OCI-M2 (cell line): ENCODE measurements around the gene DCLK1.

Source experiments
- DNase-seq: peaks from one replicate; lab custom pipeline; 2025; ENCODE audit not compliant: unreplicated experiment; lab: John Stamatoyannopoulos, UW

DCLK1 gene

GRCh38 chr13:35765941-35766340 lies 365.2 kb downstream of the DCLK1 start:
- DNase-seq: no peak

- no peak for DNase-seq
Observed at GRCh38 chr13:35765366-35765765, 365.8 kb downstream of the DCLK1 start.

- no peak for DNase-seq
Observed at GRCh38 chr13:35764326-35765015, 366.7 kb downstream of the DCLK1 start.

GRCh38 chr13:35763782-35764123 lies 367.4 kb downstream of the DCLK1 start:
- no peak for DNase-seq

GRCh38 chr13:35763060-35763781 lies 368.0 kb downstream of the DCLK1 start:
- DNase-seq: no peak

GRCh38 chr13:35761440-35762252 lies 369.5 kb downstream of the DCLK1 start:
- no peak for DNase-seq

- DNase-seq: no peak
Observed at GRCh38 chr13:35760735-35761281, 370.4 kb downstream of the DCLK1 start.

- DNase-seq: no peak
Observed at GRCh38 chr13:35747594-35747993, 383.6 kb downstream of the DCLK1 start.

GRCh38 chr13:35744566-35745178 lies 386.5 kb downstream of the DCLK1 start:
- DNase-seq: no peak

GRCh38 chr13:35744144-35744543 lies 387.0 kb downstream of the DCLK1 start:
- DNase-seq: no peak

- DNase-seq: no peak
Observed at GRCh38 chr13:35743165-35743564, 388.0 kb downstream of the DCLK1 start.

- no peak for DNase-seq
Observed at GRCh38 chr13:35741657-35742056, 389.5 kb downstream of the DCLK1 start.

GRCh38 chr13:35736876-35737275 lies 394.3 kb downstream of the DCLK1 start:
- DNase-seq: no peak

GRCh38 chr13:35733827-35734226 lies 397.4 kb downstream of the DCLK1 start:
- no peak for DNase-seq

GRCh38 chr13:35732565-35732964 lies 398.6 kb downstream of the DCLK1 start:
- no peak for DNase-seq

- DNase-seq: no peak
Observed at GRCh38 chr13:35731471-35731870, 399.7 kb downstream of the DCLK1 start.

- DNase-seq: no peak
Observed at GRCh38 chr13:35729926-35730627, 401.1 kb downstream of the DCLK1 start.

GRCh38 chr13:35727881-35728280 lies 403.3 kb downstream of the DCLK1 start:
- DNase-seq: no peak

GRCh38 chr13:35724446-35724845 lies 406.7 kb downstream of the DCLK1 start:
- no peak for DNase-seq

GRCh38 chr13:35723821-35724220 lies 407.4 kb downstream of the DCLK1 start:
- DNase-seq: no peak

- no peak for DNase-seq
Observed at GRCh38 chr13:35723053-35723461, 408.1 kb downstream of the DCLK1 start.
